ENCODE data around the gene MPDZ. TPM values are rescaled to one million over a fixed set of nuclear protein-coding genes. Genes with fewer than 3 reads are reported as not detected.

The MPDZ gene
- total and polyA plus RNA-seq, 4 donors: 9.5 to 62.7 (median 16.2) TPM

DNA sequence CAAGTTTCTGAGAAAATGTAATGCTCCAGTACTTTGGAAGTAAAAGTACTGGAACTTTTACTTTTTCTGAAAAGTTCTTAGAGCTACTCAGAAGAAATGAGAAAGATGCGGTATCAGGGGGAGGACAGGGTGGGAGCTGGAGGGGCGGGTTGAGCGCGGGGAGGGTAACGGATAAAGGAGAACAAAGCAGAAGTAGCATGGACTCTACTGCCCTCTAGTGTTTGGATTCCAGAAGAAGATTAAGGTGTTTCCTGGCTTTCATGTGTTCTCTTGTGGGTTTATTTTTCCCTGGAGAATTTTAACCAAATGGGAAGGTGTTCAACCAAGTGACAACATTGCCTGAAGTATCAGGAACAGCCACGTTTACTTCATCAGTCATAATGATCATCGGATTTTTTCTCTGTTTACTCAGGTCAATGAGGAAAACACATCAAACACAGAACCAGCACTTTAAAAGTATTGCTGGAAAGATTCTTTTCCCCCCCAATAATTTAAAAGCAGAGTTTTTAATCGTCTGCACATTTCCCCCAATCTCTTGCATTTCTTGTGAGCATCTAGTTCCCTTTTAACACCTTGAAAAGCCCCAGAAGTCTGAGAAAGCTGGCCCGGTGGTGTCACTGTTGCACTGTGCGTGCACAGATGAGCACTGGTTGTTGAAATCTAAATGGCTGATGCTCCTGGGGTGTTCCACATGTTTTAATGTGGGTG lies 190.6 kb downstream of the MPDZ start:
- Histone ChIP-seq H3K4me1 (ENCODE audit: control insufficient read depth in 5 of 5, insufficient read depth in 5 of 5, low read length in 5 of 5) (peaks cover 0 to 21% (median 1%) of the 10 kb centered on the region in 5 donors), H3K27me3 (ENCODE audit: control insufficient read depth in 3 of 3, insufficient read depth in 3 of 3, low read length in 2 of 3) (no peaks in the 10 kb centered on the region), H3K4me3 (no peak overlapping the region), H3K9ac (ENCODE audit: insufficient read depth in 1 of 2, low read length in 2 of 2) (peak overlapping the region in 1 of 2 donors; percentile 66), H3K9me3 (ENCODE audit: control insufficient read depth in 4 of 4, insufficient read depth in 3 of 4, low read length in 3 of 4) (no peaks in the 10 kb centered on the region), H3K36me3 (ENCODE audit: control insufficient read depth in 4 of 4, insufficient read depth in 4 of 4, low read length in 4 of 4) (no peaks in the 10 kb centered on the region), H3K27ac (ENCODE audit: low read depth in 1 of 2, low read length in 1 of 2) (no peak overlapping the region)
- 18 to 22% methylated on average over 10 of the region's 10 CpGs for WGBS, 2 donors
- DNase-seq (peak; percentile 69 to 91 (median 86)), ATAC-seq (ENCODE audit: insufficient read depth, low FRiP score) (no peak)
- peak; percentile 18 for TF ChIP-seq CTCF (IDR thresholded peaks at IDR 0.05; ENCODE audit: control extremely low read depth, extremely low read depth)

DNA sequence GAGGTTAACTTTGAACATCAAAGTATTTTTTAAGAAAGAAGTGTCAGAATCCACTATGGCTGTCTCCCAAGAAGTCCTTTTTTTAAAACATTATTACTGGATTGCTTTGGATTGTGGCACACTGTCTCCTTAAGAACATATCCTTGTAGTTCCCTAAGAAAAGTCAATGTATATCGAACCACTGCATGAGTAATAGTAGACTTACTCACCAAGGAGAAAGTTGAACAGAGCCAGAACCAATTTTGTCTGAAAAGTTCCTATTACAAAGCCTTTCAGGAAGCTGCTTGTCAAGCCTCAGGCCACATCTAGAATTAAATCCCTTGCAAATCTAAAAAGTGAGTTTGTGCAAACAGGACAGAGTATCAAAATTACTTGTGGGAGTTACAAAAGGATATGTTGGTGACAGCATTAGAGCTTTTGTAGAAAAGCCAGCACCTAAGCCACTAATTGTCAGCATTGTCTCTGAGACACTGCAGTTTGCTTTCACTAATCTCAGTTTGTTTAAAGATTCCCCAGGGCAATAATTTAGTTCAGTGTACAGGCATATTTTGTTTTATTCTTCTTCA lies 195.4 kb downstream of the MPDZ start:
- no peaks in the 10 kb centered on the region for H3K36me3 ChIP-seq (ENCODE audit: control insufficient read depth in 4 of 4, insufficient read depth in 4 of 4, low read length in 4 of 4)
- no peaks in the 10 kb centered on the region for H3K9me3 ChIP-seq (ENCODE audit: control insufficient read depth in 4 of 4, insufficient read depth in 3 of 4, low read length in 3 of 4)
- no peaks in the 10 kb centered on the region for H3K27me3 ChIP-seq (ENCODE audit: control insufficient read depth in 3 of 3, insufficient read depth in 3 of 3, low read length in 2 of 3)
- ATAC-seq (ENCODE audit: insufficient read depth, low FRiP score): no peak
- no peak overlapping the region for H3K4me3 ChIP-seq
- 45 to 64% methylated on average over 1 of the region's 1 CpG for WGBS, 2 donors
- TF ChIP-seq CTCF (IDR thresholded peaks at IDR 0.05; ENCODE audit: control extremely low read depth, extremely low read depth): no peak
- peak in 1 of 3 donors; percentile 31 for DNase-seq
- no peak overlapping the region for H3K9ac ChIP-seq (ENCODE audit: insufficient read depth in 1 of 2, low read length in 2 of 2)
- H3K4me1 ChIP-seq (ENCODE audit: control insufficient read depth in 5 of 5, insufficient read depth in 5 of 5, low read length in 5 of 5): peaks cover 0 to 6% (median 3%) of the 10 kb centered on the region in 5 donors
- H3K27ac ChIP-seq (ENCODE audit: low read depth in 1 of 2, low read length in 1 of 2): no peak overlapping the region

GRCh38 chr9:13083366-13083765 lies 196.1 kb downstream of the MPDZ start:
- Histone ChIP-seq H3K27me3 (ENCODE audit: control insufficient read depth in 3 of 3, insufficient read depth in 3 of 3, low read length in 2 of 3) (no peaks in the 10 kb centered on the region), H3K9ac (ENCODE audit: insufficient read depth in 1 of 2, low read length in 2 of 2) (no peak overlapping the region), H3K4me1 (ENCODE audit: control insufficient read depth in 5 of 5, insufficient read depth in 5 of 5, low read length in 5 of 5) (peaks cover 0 to 4% (median 0%) of the 10 kb centered on the region in 5 donors), H3K4me3 (no peak overlapping the region), H3K27ac (ENCODE audit: low read depth in 1 of 2, low read length in 1 of 2) (no peak overlapping the region), H3K9me3 (ENCODE audit: control insufficient read depth in 4 of 4, insufficient read depth in 3 of 4, low read length in 3 of 4) (no peaks in the 10 kb centered on the region), H3K36me3 (ENCODE audit: control insufficient read depth in 4 of 4, insufficient read depth in 4 of 4, low read length in 4 of 4) (no peaks in the 10 kb centered on the region)
- 64 to 73% methylated on average over 2 of the region's 2 CpGs for WGBS, 2 donors
- no peak for TF ChIP-seq CTCF (IDR thresholded peaks at IDR 0.05; ENCODE audit: control extremely low read depth, extremely low read depth)
- ATAC-seq (ENCODE audit: insufficient read depth, low FRiP score): no peak
- DNase-seq: peak in 2 of 3 donors; percentile 22 to 27

All from lung (tissue), 12 donors.